Activated T-cell treated with anti-CD3 and anti-CD28 coated beads, Interleukin-2, amount 50 U/mL, for 48 hours (primary cell): ENCODE results near the gene ZFYVE26.
"Not testable (repeated sequence)": the region's sequence is repeated elsewhere in the genome, so short reads cannot be mapped to it uniquely, and the experiment has no call there.

Experiments used
- DNase-seq, 2 experiments: peaks; one replicate each; pipeline ENCODE4 v3.0.0-alpha.2; 2020

Gene ZFYVE26

GRCh38 chr14:67816326-67817002, at the start of gene ZFYVE26:
TSS of gene ZFYVE26 (minus strand) at chr14:67816590. CDS start at chr14:67815963, 627 bp downstream.
- peak; percentile 89 for DNase-seq

- DNase-seq: no peak
Observed at GRCh38 chr14:67863223-67863622, 46.8 kb upstream of the ZFYVE26 start.

GRCh38 chr14:67859169-67859749, 42.9 kb upstream of the ZFYVE26 start:
- DNase-seq: no peak

GRCh38 chr14:67857778-67858350, 41.5 kb upstream of the ZFYVE26 start:
- no peak for DNase-seq

DNA sequence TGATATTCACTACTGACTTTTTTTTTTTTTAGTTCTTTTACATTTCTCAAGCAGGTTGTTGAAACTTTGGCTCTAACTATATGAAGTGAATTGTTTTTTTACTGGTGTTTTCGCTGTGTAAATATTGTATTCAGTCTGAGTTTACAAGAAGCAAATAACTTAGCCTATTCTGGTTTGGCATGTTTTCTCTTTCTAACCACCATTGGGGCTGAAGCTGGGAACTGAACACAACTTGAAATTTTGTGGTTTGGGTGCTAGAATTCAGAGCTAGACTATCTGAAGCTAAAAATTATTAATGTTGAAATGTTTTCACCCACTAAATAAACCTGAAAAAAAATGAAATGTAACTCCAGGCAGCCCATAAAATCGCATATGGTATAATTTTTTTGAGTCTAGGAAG, 40.4 kb upstream of the ZFYVE26 start:
- no peak for DNase-seq

- DNase-seq: no peak
Observed at GRCh38 chr14:67853715-67854114, 37.3 kb upstream of the ZFYVE26 start.

- DNase-seq: no peak
Observed at GRCh38 chr14:67852926-67853604, 36.7 kb upstream of the ZFYVE26 start.

DNA sequence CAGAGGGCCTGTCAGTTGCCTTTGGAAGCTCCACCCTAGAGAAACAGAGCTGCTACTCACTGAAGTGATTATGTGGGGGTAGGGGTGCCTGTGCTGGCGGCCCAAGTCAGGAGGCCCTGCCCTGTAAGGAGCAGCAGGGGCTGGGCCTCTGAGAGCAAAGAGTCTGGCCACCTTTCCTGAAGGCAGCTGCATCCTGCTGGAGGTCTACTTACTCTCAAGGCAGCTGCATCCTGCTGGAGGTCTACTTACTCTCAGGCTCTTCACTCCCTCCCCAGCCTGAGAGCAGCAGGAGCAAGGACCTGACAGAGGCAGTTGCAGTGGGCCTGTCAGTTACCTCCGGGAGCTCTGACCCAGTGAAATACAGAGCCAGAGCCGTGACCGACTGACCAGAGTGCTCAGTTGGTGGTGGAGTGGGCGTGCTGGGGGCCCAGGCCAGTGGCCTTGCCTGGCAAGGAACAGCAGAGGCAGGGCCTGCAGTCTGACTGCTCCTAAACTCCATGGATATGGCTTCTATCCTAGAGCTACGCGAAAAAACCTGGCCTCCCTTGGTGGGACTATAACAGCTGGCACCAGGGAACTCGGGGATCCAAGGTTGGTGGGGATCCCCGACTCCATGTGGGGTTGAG, 35.5 kb upstream of the ZFYVE26 start:
- no peak for DNase-seq

GRCh38 chr14:67850066-67850830, 33.9 kb upstream of the ZFYVE26 start:
- no peak for DNase-seq

DNA sequence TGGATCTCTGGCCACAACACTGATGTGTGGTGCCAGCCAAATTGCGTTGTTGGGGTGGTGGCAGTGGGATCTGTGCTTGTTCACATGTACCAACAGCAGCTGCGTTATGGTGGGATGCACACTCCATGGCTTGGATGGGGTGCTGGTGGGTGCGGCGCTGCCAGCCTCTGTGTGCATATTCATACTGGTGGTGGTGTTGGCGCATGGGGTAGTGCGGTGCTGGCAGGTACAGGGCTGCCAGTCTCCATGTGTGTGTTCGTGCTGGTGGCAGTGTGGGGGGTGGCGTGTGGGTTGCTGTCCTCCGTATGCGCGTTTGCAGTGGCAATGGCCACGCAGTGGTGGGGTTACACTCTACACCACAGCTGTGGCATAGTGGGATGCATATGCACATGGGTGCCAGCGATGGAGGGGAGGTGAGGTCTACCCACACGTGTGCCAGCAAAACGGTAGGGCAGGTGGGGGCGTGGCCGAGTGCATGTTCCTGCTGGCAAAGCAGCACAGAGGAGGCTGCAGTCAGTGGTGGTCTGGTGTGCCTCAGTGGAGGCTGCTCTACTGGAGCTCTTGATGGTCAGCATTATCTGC, 29.7 kb upstream of the ZFYVE26 start:
- no peak for DNase-seq

DNA sequence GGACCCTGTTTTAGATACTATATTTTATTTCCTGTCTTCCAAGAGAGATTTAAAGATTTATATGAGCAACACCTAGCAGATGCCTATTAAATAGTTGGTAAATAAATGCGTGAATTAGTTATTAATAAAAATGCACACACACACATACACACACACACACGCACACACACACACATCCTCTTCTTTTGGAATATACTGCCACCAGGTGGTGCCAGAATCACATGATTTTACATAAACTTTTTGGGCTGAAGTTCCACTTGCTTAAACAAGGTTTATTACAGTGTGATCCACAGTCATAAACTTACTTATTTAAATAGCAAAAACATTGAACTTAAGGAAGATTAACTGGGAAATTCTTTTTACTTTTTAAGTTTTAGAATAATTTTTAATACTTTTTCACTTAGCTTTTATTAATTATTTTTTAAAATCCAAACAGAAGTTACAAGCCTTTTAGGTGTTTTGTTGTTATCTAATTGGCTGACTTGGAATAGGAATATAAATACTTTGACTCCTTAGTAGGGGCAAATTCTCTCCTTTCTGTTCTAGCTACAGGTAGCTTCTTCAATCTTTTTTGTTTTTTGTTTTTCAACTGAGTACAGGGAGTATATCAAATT, 20.7 kb upstream of the ZFYVE26 start:
- DNase-seq: peak; percentile 39 to 44

DNA sequence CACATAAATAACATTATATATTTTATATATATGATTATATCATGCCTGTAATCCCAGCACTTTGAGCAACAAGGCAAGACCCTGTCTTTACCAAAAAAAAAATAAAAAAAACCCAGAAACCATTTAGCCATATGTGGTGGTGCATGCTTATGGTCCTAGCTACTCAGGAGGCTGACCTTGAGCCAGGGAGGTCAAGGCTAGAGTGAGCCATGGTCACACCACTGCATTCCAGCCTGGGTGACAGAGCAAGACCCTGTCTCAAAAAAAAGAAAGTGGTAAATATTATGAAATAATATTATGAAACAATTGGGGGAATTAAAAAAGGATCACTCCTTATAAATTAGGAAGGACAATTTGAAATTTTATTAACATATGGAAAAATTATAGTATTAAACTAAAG, 19.2 kb upstream of the ZFYVE26 start:
- DNase-seq: no peak

- DNase-seq: no peak
Observed at GRCh38 chr14:67833403-67833802, 17.0 kb upstream of the ZFYVE26 start.

GRCh38 chr14:67831113-67831512, 14.7 kb upstream of the ZFYVE26 start:
- no peak for DNase-seq

DNA sequence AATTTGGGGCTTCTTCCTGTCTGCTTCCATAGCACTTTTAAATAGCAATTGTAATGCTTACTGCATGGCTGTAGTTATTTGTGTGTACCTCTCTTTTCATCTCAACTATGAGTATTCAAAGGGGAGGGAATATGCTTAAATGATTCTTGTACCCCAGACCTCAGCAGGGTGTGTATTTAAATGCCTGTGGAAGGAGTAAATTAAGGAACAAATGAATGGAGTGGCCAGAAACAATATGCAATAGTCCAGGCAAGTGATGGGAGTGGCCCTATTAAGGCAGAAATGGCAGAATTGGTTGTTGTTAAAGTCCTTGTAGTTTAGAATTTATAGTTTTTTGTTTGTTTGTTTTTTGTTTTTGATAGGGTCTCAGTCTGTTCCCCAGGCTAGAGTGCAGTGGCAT, 4.7 kb upstream of the ZFYVE26 start:
- no peak for DNase-seq

DNA sequence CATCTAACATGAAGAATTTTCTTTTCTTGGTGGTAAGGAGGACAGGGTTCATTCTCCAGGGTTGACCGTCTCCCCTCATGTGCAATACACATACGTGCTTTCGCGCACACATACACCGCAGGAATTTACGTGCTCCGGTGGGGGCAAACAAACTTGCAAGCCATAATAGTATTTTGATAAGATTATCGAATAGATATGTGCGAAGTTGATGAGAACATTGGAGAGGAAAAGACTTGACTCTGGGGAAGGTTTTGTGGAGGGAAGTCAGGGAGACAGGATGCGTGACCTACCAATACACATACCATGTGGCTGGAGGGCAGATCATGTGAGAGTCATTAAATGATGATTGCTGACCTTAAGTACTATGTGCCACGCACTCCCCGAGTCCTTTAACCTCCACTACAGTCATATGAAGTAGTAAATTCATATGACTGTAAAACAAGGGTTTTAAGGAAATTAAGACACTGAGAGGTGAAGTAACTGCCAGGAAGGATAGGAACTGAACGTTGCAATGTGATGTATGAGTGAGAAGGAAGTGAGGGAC, 4.1 kb upstream of the ZFYVE26 start:
- peak in 1 of 2 experiments; percentile 35 for DNase-seq

DNA sequence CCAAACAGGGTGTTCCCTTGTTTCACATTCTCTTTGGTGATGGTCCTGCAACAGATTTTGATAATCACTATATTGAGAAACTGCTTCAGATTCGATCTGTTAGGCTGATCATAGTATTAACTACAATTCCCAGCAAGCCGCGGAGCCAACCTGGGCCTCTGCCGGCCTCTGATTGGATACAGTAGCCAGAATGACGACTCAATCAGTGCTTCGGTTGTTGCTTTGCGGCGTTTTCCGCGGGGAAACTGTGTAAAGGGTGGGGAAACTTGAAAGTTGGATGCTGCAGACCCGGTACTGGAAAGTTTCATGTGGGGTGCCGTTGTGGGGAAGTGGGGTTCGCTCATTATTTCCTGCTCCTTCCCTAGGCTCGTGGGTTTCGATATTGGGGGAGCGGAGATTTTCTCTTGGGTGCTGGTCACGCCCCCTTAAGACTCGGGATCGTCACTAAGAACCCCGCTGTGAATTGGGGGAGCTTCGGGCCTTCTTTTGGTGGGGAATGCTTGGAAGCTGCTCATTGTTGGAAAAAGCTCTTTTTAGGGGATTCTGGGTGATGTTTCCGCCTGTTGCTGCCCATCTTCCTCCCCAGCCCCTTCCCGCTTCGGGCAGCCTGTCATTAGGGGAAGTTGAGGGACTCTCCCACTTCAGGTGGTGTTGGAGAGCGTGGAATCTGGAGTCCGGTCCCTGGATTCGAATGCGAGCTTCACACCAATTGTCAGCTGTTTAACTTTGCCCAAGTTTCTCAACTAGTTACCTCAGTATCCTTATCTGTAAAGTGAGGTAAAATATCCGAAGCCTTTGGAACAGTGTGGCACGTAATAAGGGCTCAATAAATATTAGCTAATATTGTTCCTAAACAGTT, 3.4 kb upstream of the ZFYVE26 start, which contains the start of gene RAD51B:
Gene RAD51B (plus strand): TSS at position 217 of the 859 bp plus-strand sequence.
- DNase-seq: peak; percentile 91

DNA sequence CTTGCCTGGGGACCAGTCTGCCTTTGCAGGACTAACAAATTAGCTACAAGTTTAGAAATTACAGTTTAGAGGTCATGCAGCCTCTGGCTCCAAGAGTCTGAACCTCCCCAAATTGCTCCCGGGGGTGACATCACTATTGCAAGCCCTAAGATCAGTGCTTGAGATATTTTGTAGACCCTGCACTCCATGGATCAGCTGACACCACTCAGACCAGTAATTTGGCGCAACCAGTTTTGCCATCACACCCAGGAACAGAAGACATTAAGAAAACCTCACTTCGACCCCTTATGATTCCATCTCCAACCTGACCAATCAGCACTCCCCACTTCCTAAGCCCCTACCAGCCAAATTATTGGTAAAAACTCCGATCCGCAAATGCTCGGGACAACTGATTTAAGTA, 2.1 kb upstream of the ZFYVE26 start:
- DNase-seq: not testable (repeated sequence)

DNA sequence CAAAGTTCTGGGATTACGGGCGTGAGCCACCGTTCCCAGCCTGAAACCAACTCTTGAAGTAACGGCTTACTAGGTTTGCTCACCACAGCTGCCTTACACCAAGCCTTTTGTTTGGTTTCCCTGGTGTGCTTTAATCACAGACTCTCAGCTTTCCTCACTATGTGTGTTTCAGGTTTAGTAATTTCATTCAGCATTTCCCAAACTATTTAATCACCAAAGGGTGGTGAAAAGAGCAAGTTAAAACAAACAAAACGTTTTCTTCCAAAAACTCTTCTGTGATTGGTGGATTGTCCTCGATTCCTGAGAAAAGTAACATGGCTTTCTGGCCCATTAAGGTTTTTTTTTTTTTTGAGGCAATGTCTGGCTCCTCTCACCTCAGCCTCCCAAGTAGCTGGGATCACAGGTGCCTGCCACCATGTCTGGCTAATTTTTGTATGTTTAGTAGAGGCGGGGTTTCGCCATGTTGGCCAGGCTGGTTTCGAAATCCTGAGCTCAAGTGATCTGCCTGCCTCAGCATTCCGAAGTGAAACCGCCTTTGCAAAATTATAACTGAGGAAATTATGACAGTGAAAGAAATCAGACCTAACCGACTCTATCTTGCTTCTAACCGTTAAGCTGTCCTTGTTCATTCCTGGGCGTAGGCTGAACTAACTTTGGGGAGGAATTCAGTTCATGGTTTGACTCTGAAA, 1.5 kb upstream of the ZFYVE26 start:
- no peak for DNase-seq
